Osteocyte (in vitro differentiated cells): ENCODE data around the gene ZNF814. TPM values are rescaled to one million over a fixed set of nuclear protein-coding genes. Genes with fewer than 3 reads are reported as not detected.
"Not testable (repeated sequence)": the region's sequence is repeated elsewhere in the genome, so short reads cannot be mapped to it uniquely, and the experiment has no call there.

Experiments
- DNase-seq: peaks from one replicate; pipeline ENCODE4 v3.0.0; 2021; ENCODE audit warnings: mixed read lengths; ENCODE audit not compliant: unreplicated experiment; ENCODE audit errors: extremely low spot score
- H3K27ac Mint-ChIP-seq: one replicate; pipeline ENCODE4 v1.8.0; 2021; ENCODE audit warnings: mild to moderate bottlenecking, mixed read lengths; ENCODE audit not compliant: unreplicated experiment
- H3K27me3 Mint-ChIP-seq: one replicate; pipeline ENCODE4 v1.8.0; 2021; ENCODE audit warnings: mixed read lengths; ENCODE audit not compliant: unreplicated experiment
- H3K36me3 Mint-ChIP-seq: one replicate; pipeline ENCODE4 v1.8.0; 2021; ENCODE audit warnings: mixed read lengths; ENCODE audit not compliant: unreplicated experiment
- H3K4me1 Mint-ChIP-seq: one replicate; pipeline ENCODE4 v1.8.0; 2021; ENCODE audit warnings: mixed read lengths; ENCODE audit not compliant: unreplicated experiment
- H3K4me3 Mint-ChIP-seq: one replicate; pipeline ENCODE4 v1.8.0; 2021; ENCODE audit warnings: mild to moderate bottlenecking, moderate library complexity, mixed read lengths; ENCODE audit not compliant: unreplicated experiment
- H3K9me3 Mint-ChIP-seq: one replicate; pipeline ENCODE4 v1.8.0; 2021; ENCODE audit warnings: mixed read lengths; ENCODE audit not compliant: unreplicated experiment
- total RNA-seq: library from RNA; stranded (reverse); gene quantifications from 2 replicates; pipeline ENCODE4 v1.2.1, GENCODE V29; 2021
- TF ChIP-seq, protein P1 (sequence below): fragments of 200-600 bp; sonication (generic); IDR thresholded peaks from 2 replicates; pipeline ENCODE4 v1.5.0; 2021; ENCODE audit warnings: antibody characterized with exemption, mild to moderate bottlenecking, moderate library complexity

Gene ZNF814
- total RNA-seq, 1 donor from 2014 or later = 17.2 TPM

DNA sequence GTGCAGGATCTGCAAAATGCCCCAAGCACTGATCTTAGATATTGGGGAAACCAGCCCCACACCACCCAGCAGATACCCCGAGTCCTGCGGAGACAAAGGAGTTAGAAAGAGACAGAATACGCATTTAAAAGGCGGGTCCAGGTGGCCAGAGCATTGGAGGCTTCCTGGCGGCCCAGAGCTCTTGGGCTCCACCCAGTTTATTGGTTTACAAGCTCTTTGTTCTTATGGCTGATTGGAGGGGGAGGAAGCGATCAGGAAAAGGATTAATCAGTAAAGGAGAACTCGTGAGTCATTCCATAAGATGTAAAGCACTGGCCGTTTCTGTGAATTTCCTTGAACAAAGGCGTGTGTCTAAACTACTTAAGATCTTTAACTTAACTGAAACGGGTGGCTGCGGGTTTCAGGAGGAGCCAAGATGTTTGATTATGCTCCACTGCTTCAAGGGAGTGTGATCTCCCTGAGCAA is 38.3 kb downstream of the ZNF814 start:
- Mint-ChIP-seq H3K27me3 (no peaks in the 10 kb centered on the region), H3K4me3 (peak overlapping the region; percentile 80), H3K36me3 (peaks cover 16% of the 10 kb centered on the region), H3K4me1 (peaks cover 12% of the 10 kb centered on the region), H3K9me3 (peaks cover 8% of the 10 kb centered on the region), H3K27ac (peak overlapping the region; percentile 84)
- TF ChIP-seq, protein P1, sequence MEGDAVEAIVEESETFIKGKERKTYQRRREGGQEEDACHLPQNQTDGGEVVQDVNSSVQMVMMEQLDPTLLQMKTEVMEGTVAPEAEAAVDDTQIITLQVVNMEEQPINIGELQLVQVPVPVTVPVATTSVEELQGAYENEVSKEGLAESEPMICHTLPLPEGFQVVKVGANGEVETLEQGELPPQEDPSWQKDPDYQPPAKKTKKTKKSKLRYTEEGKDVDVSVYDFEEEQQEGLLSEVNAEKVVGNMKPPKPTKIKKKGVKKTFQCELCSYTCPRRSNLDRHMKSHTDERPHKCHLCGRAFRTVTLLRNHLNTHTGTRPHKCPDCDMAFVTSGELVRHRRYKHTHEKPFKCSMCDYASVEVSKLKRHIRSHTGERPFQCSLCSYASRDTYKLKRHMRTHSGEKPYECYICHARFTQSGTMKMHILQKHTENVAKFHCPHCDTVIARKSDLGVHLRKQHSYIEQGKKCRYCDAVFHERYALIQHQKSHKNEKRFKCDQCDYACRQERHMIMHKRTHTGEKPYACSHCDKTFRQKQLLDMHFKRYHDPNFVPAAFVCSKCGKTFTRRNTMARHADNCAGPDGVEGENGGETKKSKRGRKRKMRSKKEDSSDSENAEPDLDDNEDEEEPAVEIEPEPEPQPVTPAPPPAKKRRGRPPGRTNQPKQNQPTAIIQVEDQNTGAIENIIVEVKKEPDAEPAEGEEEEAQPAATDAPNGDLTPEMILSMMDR = no peak
- no peak for DNase-seq

- not testable (repeated sequence) for DNase-seq
- peaks cover 12% of the 10 kb centered on the region for H3K4me1 Mint-ChIP-seq
These were observed 39.0 kb downstream of the ZNF814 start, which contains the start of gene ZNF587 for GRCh38 chr19:57849666-57850473. TSS of gene ZNF587 (plus strand) at chr19:57849859. CDS start at chr19:57850039, 180 bp downstream.

GRCh38 chr19:57849162-57849665 is 39.6 kb downstream of the ZNF814 start:
- Mint-ChIP-seq H3K27ac (peak overlapping the region; percentile 84), H3K4me3 (peak overlapping the region; percentile 80), H3K36me3 (peaks cover 10% of the 10 kb centered on the region), H3K4me1 (peaks cover 12% of the 10 kb centered on the region)
- not testable (repeated sequence) for DNase-seq, H3K9me3 Mint-ChIP-seq, H3K27me3 Mint-ChIP-seq

More at GRCh38 chr19:57849666-57850473, 39.0 kb downstream of the ZNF814 start, which contains the start of gene ZNF587:
- H3K36me3 Mint-ChIP-seq = peaks cover 12% of the 10 kb centered on the region
- H3K27ac Mint-ChIP-seq = peak within 1 kb of the TSS; percentile 84
- H3K4me3 Mint-ChIP-seq = peak within 1 kb of the TSS; percentile 80
- not testable (repeated sequence) for H3K27me3 Mint-ChIP-seq, H3K9me3 Mint-ChIP-seq

GRCh38 chr19:57847164-57847563 is 41.7 kb downstream of the ZNF814 start:
- H3K27me3 Mint-ChIP-seq, H3K9me3 Mint-ChIP-seq, DNase-seq, H3K4me3 Mint-ChIP-seq, H3K27ac Mint-ChIP-seq, H3K36me3 Mint-ChIP-seq: not testable (repeated sequence)
- H3K4me1 Mint-ChIP-seq = peaks cover 12% of the 10 kb centered on the region

DNA sequence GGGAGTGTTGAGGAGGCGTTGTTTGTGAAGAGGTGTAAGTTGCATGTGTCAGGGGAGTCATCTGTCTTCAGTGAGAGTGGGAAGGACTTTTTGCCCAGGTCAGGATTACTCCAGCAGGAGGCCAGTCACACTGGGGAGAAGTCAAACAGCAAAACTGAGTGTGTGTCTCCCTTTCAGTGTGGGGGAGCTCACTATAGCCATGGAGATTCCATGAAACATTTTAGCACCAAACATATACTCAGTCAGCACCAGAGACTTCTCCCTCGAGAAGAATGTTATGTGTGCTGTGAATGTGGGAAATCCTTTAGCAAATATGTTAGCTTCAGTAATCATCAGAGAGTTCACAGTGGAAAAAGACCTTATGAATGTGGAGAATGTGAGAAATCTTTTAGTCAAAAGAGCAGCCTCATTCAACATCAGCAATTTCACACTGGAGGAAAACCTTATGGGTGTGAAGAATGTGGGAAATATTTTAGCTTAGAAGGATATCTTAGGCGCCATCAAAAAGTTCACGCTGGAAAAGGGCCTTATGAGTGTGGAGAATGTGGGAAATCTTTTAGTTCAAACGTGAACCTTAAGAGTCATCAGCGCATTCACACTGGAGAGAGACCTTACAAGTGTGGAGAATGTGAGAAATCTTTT is 47.6 kb downstream of the ZNF814 start:
- H3K9me3 Mint-ChIP-seq = no peaks in the 10 kb centered on the region
- TF ChIP-seq, protein P1 = no peak
- peaks cover 8% of the 10 kb centered on the region for H3K36me3 Mint-ChIP-seq
- H3K4me1 Mint-ChIP-seq = no peaks in the 10 kb centered on the region
- H3K27me3 Mint-ChIP-seq = no peaks in the 10 kb centered on the region
- no peak for DNase-seq
- H3K27ac Mint-ChIP-seq = no peak overlapping the region
- H3K4me3 Mint-ChIP-seq = no peak overlapping the region

DNA sequence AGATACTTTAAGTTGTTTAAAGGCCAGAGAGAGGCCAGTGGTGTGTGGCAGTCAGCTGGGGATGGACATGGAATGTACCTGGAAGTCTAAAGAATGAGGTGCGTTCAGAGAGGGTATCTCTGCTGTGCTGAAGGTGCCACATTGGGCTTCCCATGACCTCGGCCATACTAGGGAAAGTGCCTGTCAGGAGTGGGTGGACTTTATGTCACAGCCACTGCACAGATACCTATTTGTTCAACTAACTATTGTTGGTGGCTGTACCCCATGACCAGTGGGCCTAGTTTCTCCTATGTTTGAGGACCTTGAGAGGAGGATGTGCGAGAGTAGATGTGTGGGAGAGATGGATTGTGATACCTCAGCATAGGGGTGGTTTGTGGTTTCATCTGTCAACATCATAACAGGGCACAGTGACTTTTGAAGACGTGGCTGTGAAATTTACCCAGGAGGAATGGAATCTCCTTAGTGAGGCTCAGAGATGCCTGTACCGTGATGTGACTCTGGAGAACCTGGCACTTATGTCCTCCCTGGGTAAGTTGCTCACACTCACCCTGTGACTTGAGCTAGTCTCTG is 50.1 kb downstream of the ZNF814 start:
- not testable (repeated sequence) for H3K4me3 Mint-ChIP-seq

DNA sequence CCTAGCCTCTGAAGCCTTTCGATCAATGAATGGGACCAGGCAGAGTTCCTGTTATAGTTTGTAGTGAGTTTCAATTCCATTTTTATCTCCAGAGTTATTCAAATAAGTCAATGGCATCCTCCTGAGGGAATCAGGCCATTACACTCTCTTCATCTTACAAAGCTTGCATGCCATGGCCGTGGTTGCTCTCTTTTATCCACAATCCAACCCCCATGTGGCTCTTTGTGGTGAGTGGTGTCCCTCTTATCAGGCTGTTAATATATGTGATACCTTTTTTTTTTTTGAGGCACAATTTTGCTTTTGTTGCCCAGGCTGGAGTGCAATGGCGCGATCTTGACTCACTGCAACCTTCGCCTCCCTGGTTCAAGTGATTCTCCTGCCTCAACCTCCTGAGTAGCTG is 51.8 kb downstream of the ZNF814 start:
- not testable (repeated sequence) for H3K9me3 Mint-ChIP-seq, H3K27me3 Mint-ChIP-seq, H3K4me1 Mint-ChIP-seq, DNase-seq, H3K36me3 Mint-ChIP-seq, H3K27ac Mint-ChIP-seq, H3K4me3 Mint-ChIP-seq

More for the DNA sequence above, 50.1 kb downstream of the ZNF814 start:
- not testable (repeated sequence) for H3K9me3 Mint-ChIP-seq, DNase-seq, H3K4me1 Mint-ChIP-seq, H3K27ac Mint-ChIP-seq, H3K27me3 Mint-ChIP-seq, H3K36me3 Mint-ChIP-seq
